NOMO-1 (cell line): Measurements from ENCODE around the gene ADAMTS18.

Experiments used
- DNase-seq, 2 experiments: peaks; one replicate each; lab custom pipeline; 2025; ENCODE audit not compliant: unreplicated experiment in 2 of 2; lab: John Stamatoyannopoulos, UW

ADAMTS18 gene

GRCh38 chr16:77396461-77396860 lies 38.4 kb downstream of the ADAMTS18 start:
- DNase-seq, result no peak

- no peak for DNase-seq
Observed at GRCh38 chr16:77394699-77395098, 40.1 kb downstream of the ADAMTS18 start.

GRCh38 chr16:77393955-77394354 lies 40.9 kb downstream of the ADAMTS18 start:
- no peak for DNase-seq

- DNase-seq, result no peak
Observed at GRCh38 chr16:77387815-77388209, 47.0 kb downstream of the ADAMTS18 start.

- DNase-seq, result peak in 1 of 2 experiments; percentile 9
Observed at GRCh38 chr16:77386831-77387814, 47.7 kb downstream of the ADAMTS18 start.

GRCh38 chr16:77385481-77385880 lies 49.4 kb downstream of the ADAMTS18 start:
- DNase-seq, result no peak

- DNase-seq, result no peak
Observed at GRCh38 chr16:77383606-77384187, 51.1 kb downstream of the ADAMTS18 start.

GRCh38 chr16:77376358-77376757 lies 58.5 kb downstream of the ADAMTS18 start:
- DNase-seq, result no peak

- DNase-seq, result no peak
Observed at GRCh38 chr16:77375396-77375795, 59.4 kb downstream of the ADAMTS18 start.

GRCh38 chr16:77374384-77374783 lies 60.5 kb downstream of the ADAMTS18 start:
- DNase-seq, result no peak

- DNase-seq, result no peak
Observed at GRCh38 chr16:77373726-77374125, 61.1 kb downstream of the ADAMTS18 start.

- no peak for DNase-seq
Observed at GRCh38 chr16:77364770-77365169, 70.1 kb downstream of the ADAMTS18 start.

- DNase-seq, result no peak
Observed at GRCh38 chr16:77359065-77359502, 75.8 kb downstream of the ADAMTS18 start.

- DNase-seq, result no peak
Observed at GRCh38 chr16:77353587-77354263, 81.1 kb downstream of the ADAMTS18 start.

- no peak for DNase-seq
Observed at GRCh38 chr16:77344341-77344740, 90.5 kb downstream of the ADAMTS18 start.

GRCh38 chr16:77336637-77337036 lies 98.2 kb downstream of the ADAMTS18 start:
- no peak for DNase-seq

GRCh38 chr16:77335652-77336234 lies 99.1 kb downstream of the ADAMTS18 start:
- no peak for DNase-seq

GRCh38 chr16:77332792-77333191 lies 102.0 kb downstream of the ADAMTS18 start:
- DNase-seq, result no peak

- no peak for DNase-seq
Observed at GRCh38 chr16:77331802-77332586, 102.8 kb downstream of the ADAMTS18 start.

GRCh38 chr16:77331043-77331442 lies 103.8 kb downstream of the ADAMTS18 start:
- DNase-seq, result no peak
